NCI-H1048 (cell line): ENCODE data around the gene NTF3.

ENCODE experiments used
- DNase-seq: peaks from one replicate; lab custom pipeline; 2025; lab: John Stamatoyannopoulos, UW

The NTF3 gene

GRCh38 chr12:5432011-5432400 is at the start of gene NTF3:
Gene NTF3 (plus strand): TSS chr12:5432108. CDS start chr12:5432325, 217 bp downstream.
- no peak for DNase-seq

DNA sequence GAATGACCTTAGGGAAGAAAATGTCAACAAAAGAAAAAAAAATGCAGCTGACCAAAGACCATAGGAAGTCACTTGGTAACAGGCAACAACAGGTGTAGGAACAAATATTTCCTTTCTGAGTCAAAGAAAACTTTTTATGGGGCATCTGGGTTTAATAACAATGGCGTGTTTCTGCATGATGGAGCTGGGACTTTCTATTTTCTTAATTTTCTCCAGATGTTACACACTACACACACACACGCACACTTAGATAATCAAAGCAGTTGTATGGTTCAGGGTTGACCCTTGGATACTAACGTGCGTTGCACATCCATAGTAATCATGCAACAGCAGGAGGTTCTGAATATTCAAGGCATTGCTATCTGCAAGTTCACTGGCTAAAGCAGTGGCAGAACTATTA is 47.9 kb upstream of the NTF3 start:
- DNase-seq = no peak

DNA sequence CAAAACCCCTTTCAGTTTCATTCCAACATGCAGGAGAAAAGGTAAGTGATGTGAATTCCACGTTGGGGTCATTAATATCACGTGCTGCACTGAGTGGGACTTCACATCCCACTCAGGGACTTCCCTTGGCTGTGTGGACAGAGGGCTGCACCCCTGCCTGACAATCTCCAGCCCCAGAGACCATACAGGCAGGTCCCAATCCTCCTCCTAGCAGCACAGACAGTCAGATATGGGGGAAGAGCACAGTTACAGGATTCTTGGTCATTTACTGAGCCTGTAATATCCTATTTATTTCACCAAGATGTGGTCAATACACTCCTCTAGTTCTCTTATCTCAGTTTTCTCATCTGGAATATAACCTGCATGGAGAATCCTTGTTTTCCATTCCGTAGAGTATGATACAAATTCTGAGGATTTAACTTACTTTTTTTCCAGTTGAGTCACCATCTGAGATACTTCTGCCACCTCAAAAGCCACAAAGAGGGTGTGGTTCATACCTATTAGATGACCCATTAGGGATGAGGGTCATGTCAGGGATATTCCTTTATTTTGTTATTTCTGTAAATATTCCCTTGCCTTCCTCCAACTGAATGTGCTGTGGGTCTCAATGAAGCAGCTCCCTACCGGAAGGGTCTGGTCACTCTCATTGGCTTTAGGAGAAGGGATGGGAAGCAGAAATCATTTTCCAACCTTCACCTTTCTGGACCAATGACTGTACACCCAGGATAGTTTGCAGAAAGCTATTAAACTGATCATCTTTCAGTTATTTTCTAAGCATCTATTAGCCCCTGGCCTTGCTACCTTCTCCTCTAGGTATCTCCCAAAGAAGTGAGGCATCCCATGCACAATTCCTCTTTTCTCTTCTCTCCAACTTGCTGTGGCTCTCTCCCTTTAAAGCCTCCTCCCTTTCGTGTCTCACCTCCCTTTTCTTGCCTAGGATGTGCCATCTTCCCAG is 43.0 kb upstream of the NTF3 start:
- no peak for DNase-seq

GRCh38 chr12:5390174-5390799 is 41.6 kb upstream of the NTF3 start:
- no peak for DNase-seq

DNA sequence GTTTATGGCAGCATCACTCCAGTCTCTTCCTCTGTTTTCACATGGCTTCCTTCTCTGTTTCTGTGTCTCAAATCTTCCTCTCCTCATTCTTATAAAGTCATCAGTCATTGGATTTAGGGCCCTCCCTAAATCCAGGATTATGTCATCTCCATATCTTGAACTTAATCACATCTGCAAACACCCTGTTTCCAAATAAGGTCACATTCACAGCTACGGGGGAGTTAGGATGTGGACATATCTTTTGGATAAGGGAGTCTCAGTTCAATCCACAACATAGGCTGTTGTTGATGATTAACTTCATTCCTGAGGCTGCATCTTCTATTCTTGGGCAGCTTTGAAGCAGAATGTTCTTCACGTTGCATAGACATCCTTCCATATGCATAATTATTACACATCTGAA is 40.3 kb upstream of the NTF3 start:
- DNase-seq = no peak

DNA sequence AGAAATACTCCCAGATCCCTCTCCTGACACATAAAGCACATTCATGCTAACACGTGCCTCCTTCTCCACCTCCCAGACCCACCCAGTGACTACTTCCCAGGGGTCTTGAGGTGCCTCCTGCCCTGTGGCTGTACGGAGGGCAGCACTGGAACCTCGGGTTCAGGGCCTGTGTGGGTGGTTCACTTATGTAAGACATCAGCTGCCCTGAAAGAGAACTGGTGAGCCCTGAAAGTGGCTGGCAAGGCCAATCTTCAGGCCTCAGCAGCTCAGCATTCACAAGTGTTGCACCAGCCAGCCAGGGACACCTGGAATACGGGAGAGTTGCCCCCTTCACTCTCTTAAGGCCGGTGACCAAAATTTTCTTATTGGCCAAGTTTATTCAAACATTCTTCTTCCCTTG is 38.9 kb upstream of the NTF3 start:
- no peak for DNase-seq

- no peak for DNase-seq
Observed at GRCh38 chr12:5395443-5396271, 36.3 kb upstream of the NTF3 start.

- no peak for DNase-seq
Observed at GRCh38 chr12:5396541-5396940, 35.4 kb upstream of the NTF3 start.

DNA sequence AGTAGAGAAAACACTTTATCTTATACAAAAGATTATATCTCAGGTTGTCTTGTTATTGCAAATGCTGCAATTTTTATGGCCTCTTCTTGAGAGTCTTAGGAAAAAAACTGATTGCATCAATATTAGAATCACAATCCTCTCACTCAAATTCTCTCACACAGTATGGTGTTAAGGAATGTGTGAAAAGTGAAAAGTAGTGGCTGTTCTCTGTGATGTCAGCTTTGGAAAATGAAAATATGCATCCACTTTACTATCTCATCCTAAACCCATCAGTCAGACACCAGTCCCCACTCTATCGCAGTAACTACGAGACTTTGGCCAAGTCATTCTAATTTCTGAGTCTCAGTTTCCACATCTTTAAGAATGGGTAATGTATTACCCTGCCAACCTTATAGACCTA is 32.6 kb upstream of the NTF3 start:
- no peak for DNase-seq

DNA sequence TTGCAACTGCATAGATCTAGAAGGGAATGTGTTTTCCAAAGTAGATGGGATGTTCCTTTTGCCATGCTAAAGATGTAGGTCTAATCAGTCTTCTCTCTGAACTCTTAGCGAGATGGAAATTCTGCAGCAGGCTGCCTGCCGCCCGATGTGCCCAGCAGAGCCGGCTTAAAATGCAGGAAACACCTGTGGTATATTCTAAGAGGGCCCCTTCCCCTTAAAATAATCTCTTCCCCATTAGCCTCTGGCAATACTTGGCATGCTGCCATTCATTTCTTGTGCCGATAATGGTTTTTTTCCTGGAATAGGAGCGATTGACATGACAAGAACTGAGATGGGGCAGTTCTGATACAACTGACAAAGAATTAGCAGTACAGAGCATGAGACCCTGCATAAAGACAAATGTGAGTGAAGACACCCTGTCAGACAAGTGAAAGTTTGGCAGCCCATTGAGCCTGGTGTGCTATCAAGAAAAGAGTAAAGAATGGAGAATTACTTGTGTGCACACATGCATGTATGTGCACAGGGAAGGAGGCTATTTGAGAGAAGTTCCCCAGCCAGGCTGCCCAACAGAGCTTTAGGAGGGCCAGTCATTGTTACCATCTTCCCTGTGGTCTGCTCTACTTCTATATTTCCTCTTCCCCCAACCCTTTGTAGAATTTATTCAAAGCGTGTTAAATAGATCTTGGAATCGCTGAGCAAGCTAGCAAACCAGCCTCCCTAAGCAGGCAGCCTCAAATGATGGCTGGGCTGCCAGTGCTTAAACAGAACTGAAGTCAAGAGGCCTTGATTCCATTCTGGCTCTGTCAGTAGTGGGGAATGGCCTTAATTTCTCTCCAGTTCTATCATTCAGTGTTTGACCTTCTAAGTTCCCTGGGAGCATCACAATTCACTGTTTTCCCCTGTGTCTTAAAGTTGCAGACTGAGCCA is 29.6 kb upstream of the NTF3 start:
- no peak for DNase-seq

DNA sequence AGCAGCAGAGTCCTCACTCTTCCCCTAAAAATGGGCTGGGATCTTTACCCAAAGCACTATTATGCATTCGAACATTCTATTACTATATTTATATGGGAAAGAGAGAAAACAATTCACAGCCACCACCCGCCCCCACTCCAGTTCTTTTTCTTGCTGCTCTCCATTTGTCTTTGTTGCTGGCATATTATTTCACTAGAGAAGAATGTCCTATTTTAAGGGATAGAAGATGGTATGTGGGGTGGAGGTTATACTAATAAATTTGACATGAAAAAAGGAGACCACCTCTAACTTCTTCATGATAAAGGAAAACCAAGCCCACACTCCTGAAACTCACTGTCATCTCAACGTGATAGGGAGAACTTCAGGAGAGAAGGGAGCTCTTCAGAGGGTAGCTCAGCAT is 28.5 kb upstream of the NTF3 start:
- DNase-seq = no peak

- DNase-seq = no peak
Observed at GRCh38 chr12:5407034-5407856, 24.7 kb upstream of the NTF3 start.

DNA sequence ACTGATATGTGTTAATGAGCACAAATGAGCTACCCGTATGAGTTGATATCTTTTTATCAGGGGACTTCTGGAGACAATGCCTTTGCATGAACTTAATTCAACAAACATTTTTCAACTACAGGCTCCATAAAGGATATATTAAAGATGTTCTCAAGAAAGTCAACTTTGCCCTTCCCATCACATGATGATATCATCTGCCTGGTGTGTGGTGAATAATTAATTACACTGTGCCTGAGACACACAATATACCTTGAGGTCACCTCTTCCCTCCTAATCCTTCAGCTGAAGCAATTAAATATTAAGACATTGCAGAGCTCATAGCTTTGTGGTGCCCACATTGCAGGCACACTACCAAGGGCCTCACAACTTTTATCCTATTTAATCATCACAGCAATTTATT is 22.3 kb upstream of the NTF3 start:
- no peak for DNase-seq

DNA sequence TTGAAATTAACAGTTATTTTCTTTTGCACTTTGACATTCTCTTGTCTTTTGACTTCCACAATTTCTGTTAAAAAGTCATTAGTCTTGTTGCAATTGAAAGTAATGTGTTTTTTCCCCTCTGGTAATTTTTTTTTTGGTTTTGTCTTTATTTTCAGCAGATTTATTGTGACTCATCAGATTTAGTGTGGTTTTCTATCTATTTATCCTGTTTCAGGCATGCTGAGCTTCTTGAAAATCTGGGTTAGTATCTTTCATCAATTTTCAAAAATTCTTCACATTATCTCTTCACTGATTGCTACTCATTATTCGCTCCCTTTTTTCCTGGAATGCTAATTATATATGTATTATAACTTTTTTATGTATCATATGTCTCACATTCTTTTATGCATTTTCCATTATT is 15.3 kb upstream of the NTF3 start:
- DNase-seq = no peak

- no peak for DNase-seq
Observed at GRCh38 chr12:5417500-5417899, 14.4 kb upstream of the NTF3 start.

- no peak for DNase-seq
Observed at GRCh38 chr12:5428332-5429221, 3.3 kb upstream of the NTF3 start.

DNA sequence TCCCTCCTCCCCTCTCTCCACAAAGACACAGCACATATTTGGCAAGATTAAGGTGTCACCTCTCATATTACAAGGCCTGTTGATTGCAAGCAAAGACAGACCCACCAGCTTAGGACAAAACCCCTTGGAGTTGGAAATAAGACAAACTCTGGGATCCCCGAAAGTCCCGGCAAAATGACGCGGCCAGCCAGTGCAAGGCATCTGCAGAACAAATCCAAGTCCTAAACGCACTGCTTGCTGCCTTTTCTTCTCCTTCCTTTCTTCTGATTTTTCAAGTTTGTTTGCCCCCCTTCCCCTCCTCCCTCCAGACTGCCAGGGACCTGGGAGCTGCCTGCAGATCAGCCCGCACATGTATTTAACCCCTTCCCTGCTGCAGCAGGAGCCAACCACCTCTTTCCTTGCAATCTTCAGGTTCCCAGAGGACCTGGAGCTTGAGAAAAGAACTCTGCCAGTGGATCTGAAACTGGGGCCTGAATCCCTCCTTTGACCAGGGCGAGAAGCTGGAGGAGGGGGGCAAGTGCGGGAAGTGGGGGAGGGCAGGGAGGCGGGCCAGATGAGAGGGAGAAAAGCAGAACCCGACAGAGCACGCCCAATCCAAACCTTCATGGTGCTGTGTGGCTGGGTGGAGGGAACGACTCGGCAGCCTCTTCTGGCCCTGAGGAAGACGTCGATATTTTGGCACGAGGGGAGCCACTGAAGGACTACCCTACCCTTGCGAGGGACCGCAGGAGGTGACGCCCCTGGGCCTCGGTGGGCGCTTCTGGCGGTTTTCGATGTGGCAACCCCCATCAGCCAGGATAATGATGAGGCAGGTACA is 2.0 kb upstream of the NTF3 start:
- DNase-seq = no peak
